ENCODE results near the gene PEX13.

The PEX13 gene

GRCh38 chr2:61090386-61090921 is 72.9 kb downstream of the PEX13 start:
- DNase-seq (ENCODE audit: low read depth in 2 of 2): peak; percentile 28 to 30
- no peak overlapping the region for H3K4me3 ChIP-seq (replicated peaks in 1 of 2; ENCODE audit: low read depth in 2 of 2, low read length in 2 of 2)
- no peak for TF ChIP-seq CTCF (IDR thresholded peaks at IDR 0.05; ENCODE audit: low read depth, low read length)

GRCh38 chr2:61091485-61091884 is 74.0 kb downstream of the PEX13 start:
- no peak overlapping the region for H3K4me3 ChIP-seq (replicated peaks in 1 of 2; ENCODE audit: low read depth in 2 of 2, low read length in 2 of 2)
- no peak for DNase-seq (ENCODE audit: low read depth in 2 of 2)
- TF ChIP-seq CTCF (IDR thresholded peaks at IDR 0.05; ENCODE audit: low read depth, low read length): no peak

GRCh38 chr2:61096438-61096837 is 78.9 kb downstream of the PEX13 start:
- DNase-seq (ENCODE audit: low read depth in 2 of 2): no peak
- no peak overlapping the region for H3K4me3 ChIP-seq (replicated peaks in 1 of 2; ENCODE audit: low read depth in 2 of 2, low read length in 2 of 2)
- no peak for TF ChIP-seq CTCF (IDR thresholded peaks at IDR 0.05; ENCODE audit: low read depth, low read length)

- TF ChIP-seq CTCF (IDR thresholded peaks at IDR 0.05; ENCODE audit: low read depth, low read length): no peak
- no peak overlapping the region for H3K4me3 ChIP-seq (replicated peaks in 1 of 2; ENCODE audit: low read depth in 2 of 2, low read length in 2 of 2)
- no peak for DNase-seq (ENCODE audit: low read depth in 2 of 2)
Observed at GRCh38 chr2:61100801-61101200, 83.3 kb downstream of the PEX13 start.
